ENCODE measurements around the gene ANO8.
A peak's percentile ranks its signal among the peaks of the same experiment; 100 is the strongest.
"Not testable (repeated sequence)": the region's sequence is repeated elsewhere in the genome, so short reads cannot be mapped to it uniquely, and the experiment has no call there.

ANO8 gene

GRCh38 chr19:17286752-17287151 lies 47.9 kb downstream of the ANO8 start:
- no peak for DNase-seq (ENCODE audit: low read depth in 2 of 2)

- no peak for DNase-seq (ENCODE audit: low read depth in 2 of 2)
Measured at GRCh38 chr19:17286263-17286662, 48.4 kb downstream of the ANO8 start.

GRCh38 chr19:17285415-17286135 lies 49.1 kb downstream of the ANO8 start:
- no peak for DNase-seq (ENCODE audit: low read depth in 2 of 2)

- DNase-seq (ENCODE audit: low read depth in 2 of 2) = no peak
Measured at GRCh38 chr19:17283504-17283996, 51.1 kb downstream of the ANO8 start.

- DNase-seq (ENCODE audit: low read depth in 2 of 2) = peak; percentile 71 to 76
Measured at GRCh38 chr19:17282488-17283125, 52.0 kb downstream of the ANO8 start.

GRCh38 chr19:17281391-17282304 lies 53.0 kb downstream of the ANO8 start, which contains the start of gene ANKLE1:
ANKLE1 (plus strand) TSS chr19:17281901; CDS start chr19:17281921, 20 bp downstream.
- peak in 1 of 2 donors; percentile 50 for DNase-seq (ENCODE audit: low read depth in 2 of 2)

GRCh38 chr19:17279436-17279835 lies 55.2 kb downstream of the ANO8 start:
- no peak for DNase-seq (ENCODE audit: low read depth in 2 of 2)

- no peak for DNase-seq (ENCODE audit: low read depth in 2 of 2)
Measured at GRCh38 chr19:17275441-17276175, 59.0 kb downstream of the ANO8 start.

GRCh38 chr19:17274892-17275291 lies 59.8 kb downstream of the ANO8 start:
- not testable (repeated sequence) for DNase-seq (ENCODE audit: low read depth in 2 of 2)

Data from stimulated activated CD4-positive, alpha-beta T cell treated with anti-CD3 and anti-CD28 coated beads, Interleukin-1b, Interleukin-23, amount 100 ng/mL, for 4 hours (primary cell).